GM12801 (cell line): Measurements from ENCODE around the gene SEPHS2.

Source experiments
- TF ChIP-seq, protein P1 (sequence below): IDR thresholded peaks from one replicate; pipeline ENCODE4 v1.5.1; 2011; ENCODE audit warnings: control low read depth; ENCODE audit not compliant: insufficient read length; ENCODE audit errors: extremely low read depth

The SEPHS2 gene

DNA sequence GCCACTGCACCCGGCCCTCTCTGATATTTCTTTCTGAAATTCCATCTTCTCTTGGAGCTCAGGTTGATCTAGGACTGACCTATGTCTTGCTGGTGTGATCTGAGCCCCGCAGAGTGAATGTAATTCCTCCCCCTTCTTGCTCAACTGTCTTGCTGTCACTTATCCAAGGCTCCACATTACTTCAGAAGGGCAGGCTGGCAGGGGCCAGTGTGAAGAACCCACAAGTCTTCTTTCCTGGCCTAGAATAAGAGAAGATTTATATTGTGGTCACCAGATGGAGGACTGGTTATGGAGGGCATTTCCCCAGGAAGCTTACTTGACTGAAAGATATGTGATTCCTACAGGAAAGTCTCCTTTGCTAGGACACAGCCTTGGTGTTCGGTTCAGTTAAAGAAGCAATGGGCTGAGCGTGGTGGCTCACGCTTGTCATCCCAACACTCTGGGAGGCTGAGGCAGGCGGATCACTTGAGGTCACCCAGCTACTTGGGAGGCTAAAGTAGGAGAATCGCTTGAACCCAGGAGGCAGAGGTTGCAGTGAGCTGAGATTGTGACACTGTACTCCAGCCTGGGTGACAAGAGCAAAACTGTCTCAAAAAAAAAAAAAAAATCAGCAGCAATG is 40.3 kb upstream of the SEPHS2 start:
- TF ChIP-seq, protein P1, sequence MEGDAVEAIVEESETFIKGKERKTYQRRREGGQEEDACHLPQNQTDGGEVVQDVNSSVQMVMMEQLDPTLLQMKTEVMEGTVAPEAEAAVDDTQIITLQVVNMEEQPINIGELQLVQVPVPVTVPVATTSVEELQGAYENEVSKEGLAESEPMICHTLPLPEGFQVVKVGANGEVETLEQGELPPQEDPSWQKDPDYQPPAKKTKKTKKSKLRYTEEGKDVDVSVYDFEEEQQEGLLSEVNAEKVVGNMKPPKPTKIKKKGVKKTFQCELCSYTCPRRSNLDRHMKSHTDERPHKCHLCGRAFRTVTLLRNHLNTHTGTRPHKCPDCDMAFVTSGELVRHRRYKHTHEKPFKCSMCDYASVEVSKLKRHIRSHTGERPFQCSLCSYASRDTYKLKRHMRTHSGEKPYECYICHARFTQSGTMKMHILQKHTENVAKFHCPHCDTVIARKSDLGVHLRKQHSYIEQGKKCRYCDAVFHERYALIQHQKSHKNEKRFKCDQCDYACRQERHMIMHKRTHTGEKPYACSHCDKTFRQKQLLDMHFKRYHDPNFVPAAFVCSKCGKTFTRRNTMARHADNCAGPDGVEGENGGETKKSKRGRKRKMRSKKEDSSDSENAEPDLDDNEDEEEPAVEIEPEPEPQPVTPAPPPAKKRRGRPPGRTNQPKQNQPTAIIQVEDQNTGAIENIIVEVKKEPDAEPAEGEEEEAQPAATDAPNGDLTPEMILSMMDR: no peak

DNA sequence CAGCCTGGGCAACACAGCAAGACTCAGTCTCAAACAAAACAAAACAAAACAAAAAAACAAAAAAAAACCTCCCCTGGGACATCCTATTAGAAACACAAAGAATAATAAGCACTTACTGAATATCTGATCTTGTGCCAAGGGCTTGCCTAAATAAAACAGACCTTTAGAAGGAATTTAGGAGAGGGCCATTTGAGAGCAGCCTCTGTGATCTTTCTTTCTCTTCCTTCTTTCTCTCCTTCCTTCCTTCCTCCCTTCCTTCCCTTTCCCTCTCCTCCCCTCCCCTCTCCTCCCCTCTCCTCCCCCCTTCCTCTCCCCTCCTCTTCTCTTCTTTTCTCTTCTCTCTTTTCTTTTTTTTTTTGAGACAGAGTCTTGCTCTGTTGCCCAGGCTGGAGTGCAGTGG is 39.2 kb upstream of the SEPHS2 start:
- TF ChIP-seq, protein P1: no peak

DNA sequence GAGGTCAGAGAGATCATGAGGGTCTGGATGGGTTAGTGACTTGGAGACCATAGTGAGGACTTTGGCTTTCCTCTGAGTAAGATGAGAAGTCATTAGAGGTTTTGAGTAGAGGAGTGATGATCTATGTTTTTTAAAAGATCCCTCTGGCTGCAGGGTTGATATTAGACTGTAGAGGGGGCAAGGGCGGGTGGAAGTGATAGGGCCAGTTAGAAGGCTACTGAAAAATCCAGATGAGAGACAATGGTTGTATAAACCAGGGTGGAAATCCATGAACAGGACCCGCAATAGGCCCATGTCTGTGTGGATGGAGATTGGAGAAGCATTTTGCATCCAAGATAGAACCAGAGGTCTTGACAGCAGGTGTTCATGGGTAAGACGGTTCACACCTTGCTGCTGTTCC is 36.7 kb upstream of the SEPHS2 start:
- TF ChIP-seq, protein P1: no peak

DNA sequence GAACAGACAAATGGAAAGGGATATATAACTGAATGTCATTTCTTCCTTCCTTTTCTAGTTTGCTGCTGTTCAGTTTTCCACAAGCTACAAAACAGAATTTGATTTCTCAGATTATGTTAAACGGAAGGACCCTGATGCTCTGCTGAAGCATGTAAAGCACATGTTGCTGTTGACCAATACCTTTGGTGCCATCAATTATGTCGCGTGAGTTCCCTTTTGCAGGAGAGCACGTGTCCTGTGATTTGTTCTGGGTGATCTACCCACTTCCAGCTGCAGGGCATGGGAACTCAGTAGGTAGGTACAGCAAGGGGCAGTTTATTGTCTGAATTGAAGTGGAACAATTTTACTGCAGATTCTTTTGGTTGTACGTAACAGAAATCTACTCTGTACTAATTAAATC is 35.7 kb upstream of the SEPHS2 start:
- TF ChIP-seq, protein P1: no peak

DNA sequence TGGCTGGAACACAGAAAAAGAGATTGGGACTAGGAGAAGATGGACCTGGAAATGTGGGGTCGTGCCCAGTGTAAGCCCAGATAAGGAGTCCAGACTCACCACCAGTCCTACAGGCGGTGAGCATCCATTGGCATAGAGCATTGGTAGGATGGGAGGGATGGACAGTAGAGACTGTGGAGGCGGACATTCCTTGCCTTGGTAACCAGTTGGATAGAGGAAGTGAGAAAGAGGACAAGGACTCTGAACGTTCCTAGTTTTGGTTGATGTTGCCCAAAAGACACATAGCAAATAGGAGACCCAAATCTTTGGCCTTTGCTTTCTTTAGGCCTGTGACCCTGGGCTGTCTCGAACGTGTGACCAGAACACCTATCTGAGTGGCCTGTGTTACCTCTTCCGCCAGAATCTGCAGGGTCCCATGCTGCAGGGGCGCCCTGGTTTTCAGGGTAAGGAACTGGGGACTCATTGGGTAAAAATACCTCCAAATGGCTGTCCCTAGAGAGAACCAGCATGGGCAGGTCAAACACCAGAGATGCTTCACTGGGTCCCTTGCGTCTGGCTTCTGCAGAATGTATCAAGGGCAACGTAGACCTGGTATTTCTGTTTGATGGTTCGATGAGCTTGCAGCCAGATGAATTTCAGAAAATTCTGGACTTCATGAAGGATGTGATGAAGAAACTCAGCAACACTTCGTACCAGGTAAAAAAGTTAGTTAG is 33.2 kb upstream of the SEPHS2 start:
- TF ChIP-seq, protein P1: no peak

DNA sequence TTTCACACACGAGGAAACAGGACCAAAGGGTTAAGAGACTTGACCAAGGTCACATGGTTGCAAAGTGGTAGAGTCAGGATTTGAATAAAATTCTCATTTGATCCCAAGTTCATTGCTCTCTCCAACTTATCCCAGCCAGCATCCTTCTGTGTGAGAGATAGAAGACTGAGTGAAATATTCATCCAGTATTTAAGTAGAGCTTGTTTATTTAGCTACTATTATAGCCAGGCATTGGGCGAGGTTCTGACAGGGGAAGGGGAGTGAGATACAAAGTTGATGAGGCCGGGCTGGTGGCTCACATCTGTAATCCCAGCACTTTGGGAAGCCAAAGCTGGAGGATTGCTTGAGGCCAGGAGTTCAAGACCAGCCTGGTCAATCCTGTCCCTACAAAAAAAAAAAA is 31.3 kb upstream of the SEPHS2 start:
- TF ChIP-seq, protein P1: no peak

DNA sequence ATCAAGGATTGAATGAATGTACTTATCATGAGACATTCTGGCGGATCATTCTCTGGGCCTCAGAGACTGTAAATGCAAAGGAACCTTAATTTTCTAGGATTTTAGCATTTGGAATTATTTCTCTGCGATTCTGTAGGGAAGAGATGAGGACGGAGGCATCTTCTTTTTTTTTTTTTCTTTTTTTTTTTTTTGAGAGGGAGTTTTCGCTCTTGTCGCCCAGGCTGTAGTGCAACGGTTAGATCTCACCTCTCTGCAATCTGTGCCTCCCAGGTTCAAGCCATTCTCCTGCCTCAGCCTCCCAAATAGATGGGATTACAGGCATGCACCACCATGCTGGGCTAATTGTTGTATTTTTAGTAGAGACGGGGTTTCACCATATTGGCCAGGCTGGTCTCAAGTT is 29.0 kb upstream of the SEPHS2 start:
- TF ChIP-seq, protein P1: no peak

DNA sequence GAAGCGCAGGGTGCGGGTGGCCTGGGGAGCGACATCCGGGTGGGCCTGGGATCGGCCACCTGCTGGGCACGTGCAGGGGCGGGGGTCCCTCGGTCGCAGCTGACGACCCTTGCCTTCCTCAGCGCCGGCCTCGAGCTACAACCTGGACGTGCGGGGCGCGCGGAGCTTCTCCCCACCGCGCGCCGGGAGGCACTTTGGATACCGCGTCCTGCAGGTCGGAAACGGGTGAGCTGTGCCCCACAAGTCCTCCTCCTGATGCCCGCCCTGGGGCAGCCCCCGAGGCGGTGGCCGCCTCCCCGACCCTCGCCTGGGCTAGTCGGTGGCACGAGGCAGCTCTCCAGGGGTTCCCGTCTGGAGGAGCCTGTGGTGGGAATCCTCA is 28.4 kb upstream of the SEPHS2 start:
- TF ChIP-seq, protein P1: no peak
